B cell (primary cell): ENCODE measurements around the gene SLC1A4. TPM values are rescaled to one million over a fixed set of nuclear protein-coding genes. Genes with fewer than 3 reads are reported as not detected.

Source experiments
- ATAC-seq: fragments of 200-7000 bp; cut with Tn5 transposase; one replicate; pipeline ENCODE4 v1.10.0; 2021; ENCODE audit warnings: low read depth, mild to moderate bottlenecking, moderate number of reproducible peaks, moderate library complexity
- CTCF ChIA-PET: fragments of 350-600 bp; sonication (Branson Sonifier 250); formaldehyde crosslinking; loops from one replicate; lab custom pipeline; 2021; ENCODE audit warnings: antibody characterized with exemption, inconsistent platforms; lab: Charles Lee
- POLR2A ChIA-PET: fragments of 350-600 bp; sonication (Branson Sonifier 250); formaldehyde crosslinking; loops from one replicate; lab custom pipeline; 2021; ENCODE audit warnings: antibody characterized with exemption; lab: Charles Lee
- DNase-seq: peaks from one replicate; pipeline ENCODE4 v3.0.0; 2013
- H2AFZ ChIP-seq: 2 replicates; pipeline ENCODE4 v1.6.1; 2012; ENCODE audit warnings: mild to moderate bottlenecking, low read depth, low read length; ENCODE audit not compliant: insufficient read depth, poor library complexity, severe bottlenecking
- H3K27ac ChIP-seq, 2 donors: 1 replicate in 1 of 2; 2 replicates in 1 of 2; pipeline ENCODE4 v1.5.1; 2012 to 2013; ENCODE audit warnings: low read length in 2 of 2, mild to moderate bottlenecking in 2 of 2, moderate library complexity in 1 of 2
- H3K27me3 ChIP-seq, 4 experiments: fragments of 200-600 bp in 1 of 4; sonication (generic) in 1 of 4; replicated peaks in 1 of 4; 1 replicate in 2 of 4; 2 replicates in 2 of 4; pipeline versions ENCODE4 v1.6.1 to v1.7.0; 2013 to 2016; ENCODE audit warnings: low read length in 3 of 4, mild to moderate bottlenecking in 2 of 4, mixed read lengths in 1 of 4, moderate library complexity in 1 of 4; ENCODE audit not compliant: insufficient read depth in 4 of 4, control insufficient read depth in 3 of 4; ENCODE audit errors: control extremely low read depth in 1 of 4
- H3K36me3 ChIP-seq, 2 experiments: replicated peaks in 1 of 2; 1 replicate in 1 of 2; 2 replicates in 1 of 2; pipeline versions ENCODE4 v1.6.1 to v1.7.1; 2013; ENCODE audit warnings: low read length in 1 of 2; ENCODE audit not compliant: insufficient read depth in 2 of 2, control insufficient read depth in 1 of 2; ENCODE audit errors: control extremely low read depth in 1 of 2, extremely low read depth in 1 of 2
- H3K4me1 ChIP-seq, 2 donors: fragments of 200-600 bp in 1 of 2; sonication (generic) in 1 of 2; 1 replicate in 1 of 2; 2 replicates in 1 of 2; pipeline versions ENCODE4 v1.5.1 to v1.6.1; 2013 to 2017; ENCODE audit warnings: low read length in 2 of 2; ENCODE audit not compliant: control insufficient read depth in 2 of 2, insufficient read depth in 2 of 2
- H3K4me2 ChIP-seq: replicated peaks from 2 replicates; pipeline ENCODE3; 2012; ENCODE audit warnings: mild to moderate bottlenecking, low read depth, low read length; ENCODE audit not compliant: poor library complexity, severe bottlenecking
- H3K4me3 ChIP-seq, 5 experiments: fragments of 200-600 bp in 1 of 5; sonication (generic) in 1 of 5; 1 replicate in 3 of 5; 2 replicates in 2 of 5; pipeline versions ENCODE4 v1.5.1 to v1.7.0; 2011 to 2016; ENCODE audit warnings: low read length in 4 of 5, mild to moderate bottlenecking in 4 of 5, low read depth in 2 of 5, control low read depth in 1 of 5, moderate library complexity in 1 of 5; ENCODE audit not compliant: insufficient read depth in 1 of 5; ENCODE audit errors: control extremely low read depth in 1 of 5, extremely low read depth in 1 of 5
- H3K79me2 ChIP-seq: fragments of 200-600 bp; sonication (generic); one replicate; pipeline ENCODE4 v1.6.0; 2016; ENCODE audit warnings: low read length; ENCODE audit not compliant: control insufficient read depth, insufficient read depth
- H3K9ac ChIP-seq: fragments of 200-600 bp; sonication (generic); 2 replicates; pipeline ENCODE4 v1.6.1; 2017; ENCODE audit warnings: mild to moderate bottlenecking, low read length, moderate library complexity
- H3K9me3 ChIP-seq, 3 donors: one replicate each; pipeline versions ENCODE4 v1.6.1 to v1.7.1; 2013; ENCODE audit warnings: low read length in 2 of 3; ENCODE audit not compliant: control insufficient read depth in 2 of 3, insufficient read depth in 1 of 3; ENCODE audit errors: control extremely low read depth in 1 of 3
- H4K20me1 ChIP-seq: 2 replicates; pipeline ENCODE4 v1.6.0; 2012; ENCODE audit warnings: mild to moderate bottlenecking, low read length; ENCODE audit not compliant: insufficient read depth, control insufficient read depth, poor library complexity, severe bottlenecking
- H3K27ac Mint-ChIP-seq: one replicate; pipeline ENCODE4 v1.8.0; 2021; ENCODE audit warnings: mixed read lengths
- H3K27me3 Mint-ChIP-seq: one replicate; pipeline ENCODE4 v1.8.0; 2021; ENCODE audit warnings: mixed read lengths
- H3K4me1 Mint-ChIP-seq: one replicate; pipeline ENCODE4 v1.8.0; 2021; ENCODE audit warnings: mixed read lengths
- H3K4me3 Mint-ChIP-seq: one replicate; pipeline ENCODE4 v1.8.0; 2021; ENCODE audit warnings: mixed read lengths
- H3K9me3 Mint-ChIP-seq: one replicate; pipeline ENCODE4 v1.8.0; 2022; ENCODE audit warnings: mixed read lengths; ENCODE audit not compliant: insufficient read depth
- CTCF ChIP-seq: fragments of 200-600 bp; IDR thresholded peaks from one replicate; pipeline ENCODE4 v1.8.0; 2022; ENCODE audit warnings: antibody characterized with exemption, mild to moderate bottlenecking
- EZH2 ChIP-seq: IDR thresholded peaks from 2 replicates; pipeline ENCODE4 v1.6.1; 2012; ENCODE audit warnings: borderline replicate concordance, low read depth, mild to moderate bottlenecking, moderate library complexity, low read length; ENCODE audit not compliant: insufficient read depth, poor library complexity, severe bottlenecking
- WGBS: methylation state at CpG from one replicate; pipeline ENCODE4 v1.1.5; 2013; ENCODE audit warnings: missing lambda C conversion rate; ENCODE audit not compliant: insufficient coverage; 5-methylcytosine and 5-hydroxymethylcytosine counted together
- intact Hi-C: fragments of 100-400 bp; cut with micrococcal nuclease; formaldehyde crosslinking; loops from one replicate; pipeline ENCODE4 v1.10.0; 2022
- polyA plus RNA-seq: library from polyadenylated mRNA; depleted of rRNA; stranded (reverse); fragments of >200 nt; gene quantifications from 2 replicates; pipeline ENCODE4 v1.2.3, GENCODE V29; 2012
- total RNA-seq, 2 donors: library from RNA; stranded (reverse); fragments of 120-200 nt in 1 of 2; gene quantifications; 1 replicate in 1 of 2; 2 replicates in 1 of 2; pipeline versions ENCODE4 v1.2.3 to v1.2.4, GENCODE V29; 2013 to 2022

Gene SLC1A4
- total and polyA plus RNA-seq, 2 donors (not counting 1 experiment from before 2014, with no cell fraction given): 1.7 to 15.7 TPM

GRCh38 chr2:65055422-65056214 lies 66.4 kb downstream of the SLC1A4 start:
- Histone ChIP-seq H4K20me1 (no peaks in the 10 kb centered on the region), H3K4me1 (peaks cover 47 to 48% of the 10 kb centered on the region in 2 donors), H3K4me2 (peak overlapping the region; percentile 84), H3K36me3 (no peaks in the 10 kb centered on the region), H3K27me3 (no peaks in the 10 kb centered on the region), H2AFZ (peak overlapping the region; percentile 91), H3K4me3 (peak overlapping the region; percentile 71 to 81 (median 79)), H3K9ac (peak overlapping the region; percentile 83), H3K79me2 (peaks cover 81% of the 10 kb centered on the region), H3K9me3 (peaks cover 0 to 3% (median 0%) of the 10 kb centered on the region in 3 donors), H3K27ac (peak overlapping the region; percentile 78 to 88)
- intact Hi-C loops: loop anchor here (1.0 to 10.0 kb wide), 9 partner anchors 9 to 911 kb away; partner anchors contain the start of genes ACTR2, AFTPH, PELI1 and RAB1A
- TF ChIP-seq CTCF (no peak), EZH2 (no peak)
- Mint-ChIP-seq H3K27ac (peak overlapping the region; percentile 99), H3K4me3 (peak overlapping the region; percentile 100), H3K27me3 (no peaks in the 10 kb centered on the region), H3K9me3 (no peaks in the 10 kb centered on the region), H3K4me1 (peaks cover 72% of the 10 kb centered on the region)
- peak; percentile 40 for ATAC-seq
- DNase-seq: no peak
- POLR2A ChIA-PET: interaction anchor here (0.6 to 3.4 kb wide), 12 partner anchors 9 to 1214 kb away, joined by 3 to 21 read pairs (median 6); partner anchors contain the start of genes ACTR2, RAB1A and UGP2
- CTCF ChIA-PET: interaction anchor here (0.6 to 5.8 kb wide), 20 partner anchors 9 to 1194 kb away, joined by 3 to 51 read pairs (median 4); partner anchors contain the start of genes ACTR2, RAB1A and SLC1A4
- 4% methylated on average over 40 of the region's 42 CpGs for WGBS
